Adrenal gland (tissue), 5 donors: ENCODE data around the gene SCG3.

Experiments used
- POLR2A ChIP-seq, 2 donors: fragments of 450-650 bp; IDR thresholded peaks; one replicate each; pipeline ENCODE4 v1.6.1; 2017; ENCODE audit warnings: antibody characterized with exemption in 2 of 2, mild to moderate bottlenecking in 2 of 2, moderate library complexity in 1 of 2
- TF ChIP-seq, protein P1 (sequence below), 6 experiments: fragments of 450-650 bp in 4 of 6; fragments of 200-600 bp in 2 of 6; sonication (generic) in 1 of 6; IDR thresholded peaks; 1 replicate in 5 of 6; 2 replicates in 1 of 6; pipeline versions ENCODE4 v1.5.1 to v1.8.0; 2016 to 2021; ENCODE audit warnings: antibody characterized with exemption in 6 of 6, mild to moderate bottlenecking in 2 of 6, moderate library complexity in 1 of 6
- donor health status: DM: no; HTN: no; CAD: no.

DNA sequence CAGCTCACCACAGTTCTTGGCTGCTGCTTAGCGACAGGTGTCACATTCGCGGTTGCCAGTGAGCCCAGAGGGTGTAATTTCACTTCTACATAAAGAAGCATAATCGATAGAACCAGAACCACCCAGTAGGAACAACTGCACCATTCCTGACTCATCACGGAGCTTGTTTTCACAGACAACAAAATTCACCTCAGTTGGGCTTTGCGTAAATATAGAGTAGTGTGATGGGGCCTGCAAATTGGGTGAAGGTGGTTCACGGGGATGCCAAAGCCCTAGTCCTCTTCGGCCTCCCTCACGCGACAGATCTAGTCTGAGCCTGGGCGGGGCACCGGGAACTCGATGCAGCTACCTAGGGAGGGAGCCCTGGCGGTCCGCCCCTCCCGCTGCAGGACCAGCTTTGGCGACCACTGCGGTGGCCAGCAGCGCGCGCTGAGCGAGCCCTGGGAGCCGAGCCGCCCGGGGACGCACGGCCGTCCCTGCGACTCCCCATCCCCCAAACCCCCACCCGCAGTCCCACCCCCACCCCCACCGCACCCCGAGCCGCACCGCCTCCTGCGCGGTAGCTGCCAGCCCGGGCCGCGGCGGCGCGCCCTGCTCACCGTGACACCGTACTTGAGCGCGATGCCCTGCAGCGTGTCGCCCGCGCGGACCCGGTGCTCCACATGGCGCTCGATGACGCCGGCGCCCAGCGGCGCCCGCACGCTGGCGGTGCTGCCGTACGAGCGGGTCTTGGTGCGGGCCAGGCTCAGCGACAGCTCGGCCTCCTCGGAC, 55.6 kb downstream of the SCG3 start:
- TF ChIP-seq, protein P1, sequence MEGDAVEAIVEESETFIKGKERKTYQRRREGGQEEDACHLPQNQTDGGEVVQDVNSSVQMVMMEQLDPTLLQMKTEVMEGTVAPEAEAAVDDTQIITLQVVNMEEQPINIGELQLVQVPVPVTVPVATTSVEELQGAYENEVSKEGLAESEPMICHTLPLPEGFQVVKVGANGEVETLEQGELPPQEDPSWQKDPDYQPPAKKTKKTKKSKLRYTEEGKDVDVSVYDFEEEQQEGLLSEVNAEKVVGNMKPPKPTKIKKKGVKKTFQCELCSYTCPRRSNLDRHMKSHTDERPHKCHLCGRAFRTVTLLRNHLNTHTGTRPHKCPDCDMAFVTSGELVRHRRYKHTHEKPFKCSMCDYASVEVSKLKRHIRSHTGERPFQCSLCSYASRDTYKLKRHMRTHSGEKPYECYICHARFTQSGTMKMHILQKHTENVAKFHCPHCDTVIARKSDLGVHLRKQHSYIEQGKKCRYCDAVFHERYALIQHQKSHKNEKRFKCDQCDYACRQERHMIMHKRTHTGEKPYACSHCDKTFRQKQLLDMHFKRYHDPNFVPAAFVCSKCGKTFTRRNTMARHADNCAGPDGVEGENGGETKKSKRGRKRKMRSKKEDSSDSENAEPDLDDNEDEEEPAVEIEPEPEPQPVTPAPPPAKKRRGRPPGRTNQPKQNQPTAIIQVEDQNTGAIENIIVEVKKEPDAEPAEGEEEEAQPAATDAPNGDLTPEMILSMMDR (IDR thresholded peaks at IDR 0.05), result no peak
- TF ChIP-seq POLR2A (IDR thresholded peaks at IDR 0.05), result no peak
